ENCODE measurements around the gene PPWD1.

- TF ChIP-seq POLR2A (IDR thresholded peaks at IDR 0.05; ENCODE audit: low read depth): no peak
- TF ChIP-seq CTCF (IDR thresholded peaks at IDR 0.05): no peak
- TF ChIP-seq EP300 (IDR thresholded peaks at IDR 0.05): no peak
- TF ChIP-seq POLR2AphosphoS5 (IDR thresholded peaks at IDR 0.05): no peak
Measured at GRCh38 chr5:65620021-65620420, 56.9 kb downstream of the PPWD1 start.
